Measurements from ENCODE around the gene BAG3. TPM values are rescaled to one million over a fixed set of nuclear protein-coding genes. Genes with fewer than 3 reads are reported as not detected.

BAG3 gene
- total and polyA plus RNA-seq, 9 of the 15 experiments (the other 6 are each of a cell fraction or from before 2014, with no cell fraction given) = 2.6 to 27.4 (median 7.2) TPM

- 45% methylated on average over 2 of the region's 2 CpGs for WGBS (ENCODE audit: insufficient coverage, low coverage, missing lambda C conversion rate)
- Histone ChIP-seq H2AFZ (ENCODE audit: low read depth, low read length) (no peak overlapping the region), H3K27me3 (ENCODE audit: control insufficient read depth in 2 of 2, insufficient read depth in 2 of 2, low read length in 2 of 2) (no peaks in the 10 kb centered on the region), H3K9me3 (replicated peaks; ENCODE audit: control insufficient read depth, insufficient read depth, low read depth, low read length) (no peaks in the 10 kb centered on the region; the same call in 1 of the 2 replicates), H3K4me2 (ENCODE audit: insufficient read depth, low read length) (no peak overlapping the region), H4K20me1 (replicated peaks; ENCODE audit: control insufficient read depth, insufficient read depth, low read length) (no peaks in the 10 kb centered on the region), H3K9ac (ENCODE audit: insufficient read depth in 1 of 2, low read depth in 2 of 2, low read length in 2 of 2) (no peak overlapping the region), H3K27ac (ENCODE audit: extremely low read depth, low read depth, low read length) (no peak overlapping the region), H3K9me1 (ENCODE audit: control insufficient read depth, insufficient read depth, low read length) (no peaks in the 10 kb centered on the region), H3K36me3 (ENCODE audit: control insufficient read depth, insufficient read depth, low read length) (no peaks in the 10 kb centered on the region), H3K4me3 (no peak overlapping the region), H3K4me1 (replicated peaks in 1 of 2; ENCODE audit: control insufficient read depth in 2 of 2, insufficient read depth in 2 of 2, low read length in 2 of 2) (no peaks in the 10 kb centered on the region; a peak in 1 of 5 replicates), H3K79me2 (ENCODE audit: control insufficient read depth, insufficient read depth, low read length) (no peaks in the 10 kb centered on the region)
- DNase-seq (ENCODE audit: extremely low read depth in 1 of 4, low spot score in 3 of 4) (no peak), ATAC-seq (no peak), FAIRE-seq (no peak)
- POLR2A ChIA-PET = interaction anchor here (0.6 to 1.6 kb wide), 4 partner anchors 24 to 495 kb away, joined by 3 to 4 read pairs (median 3); partner anchors contain the start of genes GRK5 and INPP5F
- intact Hi-C loops (cut with micrococcal nuclease) = no loop called here
- CTCF ChIA-PET (ENCODE audit: low intra/inter-chr PET ratio) = interaction anchor here (0.6 kb wide), 1 partner anchor 11 kb away, joined by 4 read pairs; no protein-coding TSS in a partner anchor
- in situ Hi-C loops (cut with MboI) = no loop called here
- no TSS peak for BruUV-seq (replicated peaks)
- TF ChIP-seq RUNX1 (IDR thresholded peaks at IDR 0.05; ENCODE audit: low read depth) = no peak
- TF ChIP-seq CTCFL (IDR thresholded peaks at IDR 0.05; ENCODE audit: borderline replicate concordance, insufficient read depth, low read depth, low read length, poor library complexity, severe bottlenecking) = no peak
Measured at GRCh38 chr10:119702583-119702982, 51.4 kb downstream of the BAG3 start.
